Mesenteric fat pad (tissue), 1 donor: ENCODE results near the gene TLCD1. TPM values are rescaled to one million over a fixed set of nuclear protein-coding genes. Genes with fewer than 3 reads are reported as not detected.
"Not testable (repeated sequence)": the region's sequence is repeated elsewhere in the genome, so short reads cannot be mapped to it uniquely, and the experiment has no call there.

ENCODE experiments used
- DNase-seq: peaks from one replicate; pipeline ENCODE4 v3.0.0-alpha.2; 2020; ENCODE audit warnings: low spot score
- total RNA-seq: library from RNA; stranded (reverse); fragmentation: NEBNext Ultra II Directional; extraction: Animal tissue kit (Norgen Biotek cat#: 25700); gene quantifications from one replicate; pipeline ENCODE4 v1.2.1, GENCODE V29; 2021
- donor health status: DM: yes; HTN: yes; CAD: no.

Gene TLCD1
- total RNA-seq, 1 donor from 2014 or later, result 3.4 TPM

DNA sequence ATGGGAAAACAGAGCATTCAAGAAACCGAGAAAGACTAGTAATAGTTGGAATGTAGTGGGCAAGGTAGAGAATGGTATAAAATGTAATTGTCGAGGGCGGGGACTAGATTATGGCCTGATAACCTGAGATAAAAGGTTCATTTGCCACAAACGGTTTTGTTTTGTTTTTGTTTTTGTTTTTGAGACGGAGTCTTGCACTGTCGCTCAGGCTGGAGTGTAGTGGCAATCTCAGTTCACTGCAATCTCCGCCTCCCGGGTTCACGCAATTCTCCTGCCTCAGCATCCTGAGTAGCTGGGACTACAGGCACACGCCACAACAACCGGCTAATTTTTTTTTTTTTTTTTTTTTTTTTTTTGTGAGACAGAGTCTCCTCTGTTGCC lies 3.9 kb upstream of the TLCD1 start:
- no peak for DNase-seq

DNA sequence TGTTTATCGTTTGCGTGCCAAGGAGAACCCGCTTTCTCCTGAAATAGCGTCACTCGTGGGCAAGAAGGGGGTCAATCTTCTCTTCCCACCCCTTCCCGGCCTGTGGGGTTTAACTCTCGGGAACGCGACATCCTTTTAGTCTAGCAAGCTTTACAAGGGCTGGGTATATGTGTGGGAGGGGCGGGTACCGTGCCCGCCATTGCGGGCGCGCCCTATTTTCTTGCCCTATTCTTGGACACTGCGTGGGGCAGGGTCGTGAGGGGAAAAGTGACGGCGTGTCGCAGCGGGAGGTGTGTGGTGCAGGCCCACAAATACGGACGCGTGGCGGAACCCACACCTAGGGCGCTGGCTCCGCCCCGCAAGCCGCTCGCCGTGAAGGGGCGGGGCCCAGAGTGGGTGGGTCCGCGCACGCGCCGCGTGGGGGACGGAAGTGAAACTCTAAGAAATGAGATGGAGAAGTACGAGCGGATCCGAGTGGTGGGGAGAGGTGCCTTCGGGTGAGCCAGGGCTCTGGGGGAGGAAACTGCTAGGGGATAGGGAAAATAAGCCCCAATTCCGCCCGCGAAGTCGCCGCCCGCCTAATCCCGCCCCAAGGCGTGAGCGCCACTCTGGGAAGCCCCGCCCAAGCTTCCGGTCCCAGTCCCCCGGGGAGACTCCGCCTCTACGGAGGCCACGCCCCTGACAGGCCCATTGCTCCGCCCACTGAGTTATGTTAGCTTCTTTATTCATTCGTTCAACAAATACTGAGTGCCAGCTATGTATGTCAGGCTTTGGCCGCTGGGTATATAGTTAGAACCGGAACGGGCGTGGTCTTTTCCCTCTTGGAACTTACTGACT lies 2.5 kb upstream of the TLCD1 start, which contains the start of gene NEK8:
TSS of gene NEK8 (plus strand) at position 425 of the 837 bp plus-strand sequence. CDS start at position 451, 26 bp downstream.
- DNase-seq, result peak; percentile 97

GRCh38 chr17:28726627-28727491 lies 826 bp upstream of the TLCD1 start:
- peak; percentile 98 for DNase-seq

DNA sequence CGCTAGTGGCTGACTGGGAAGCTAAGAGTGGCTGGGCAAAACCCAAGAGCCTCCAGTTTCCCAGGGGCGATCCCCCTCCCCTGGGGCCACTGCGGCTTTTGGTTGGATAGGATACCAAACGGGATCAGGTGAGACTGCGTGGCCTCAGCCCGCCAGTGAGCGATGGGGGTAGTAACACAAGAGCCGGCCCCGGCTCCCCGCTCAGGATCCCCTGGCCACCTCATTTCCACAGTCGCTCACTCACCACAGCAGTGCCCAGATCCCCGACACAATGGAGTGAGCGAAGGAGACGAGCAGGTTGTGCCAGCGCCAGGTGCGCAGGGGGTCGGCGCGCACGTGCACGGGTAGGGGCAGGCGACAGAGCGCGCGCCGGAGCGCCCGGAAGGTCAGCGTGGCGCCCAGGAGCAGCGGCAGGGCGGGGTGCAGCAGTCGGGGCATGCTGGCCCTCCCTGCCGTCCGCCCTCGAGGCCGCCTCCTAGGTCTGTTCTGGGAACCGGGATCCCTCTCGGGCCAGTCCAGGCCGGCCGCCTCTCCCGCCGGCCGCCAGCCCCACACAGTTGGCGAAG lies 290 bp downstream of the TLCD1 start:
- DNase-seq, result no peak

DNA sequence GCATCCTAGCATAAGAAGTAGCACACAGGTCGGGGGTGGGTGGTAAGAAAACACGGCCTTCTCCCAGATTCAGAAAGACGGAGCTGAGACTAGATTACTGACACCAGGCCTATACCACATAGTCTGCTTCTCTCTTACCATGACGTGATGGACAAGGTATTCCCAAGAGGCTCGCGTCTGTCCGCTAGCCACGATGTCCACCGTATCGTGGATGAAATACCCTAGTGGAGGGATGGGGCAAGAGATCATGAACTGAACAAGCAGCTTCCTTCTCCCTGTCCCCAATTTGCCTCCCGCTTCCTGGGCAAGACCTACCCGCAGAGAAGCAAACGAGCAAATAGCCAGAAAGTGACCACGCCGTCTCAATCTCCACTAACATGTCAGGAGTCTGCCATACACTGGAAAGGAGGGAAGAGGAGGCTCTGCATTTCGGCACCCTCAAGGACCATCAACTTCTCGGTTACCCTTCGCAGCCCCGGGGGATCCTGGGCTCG lies 820 bp downstream of the TLCD1 start:
- DNase-seq, result no peak

GRCh38 chr17:28724500-28725165 lies 1.4 kb downstream of the TLCD1 start:
- DNase-seq, result no peak

DNA sequence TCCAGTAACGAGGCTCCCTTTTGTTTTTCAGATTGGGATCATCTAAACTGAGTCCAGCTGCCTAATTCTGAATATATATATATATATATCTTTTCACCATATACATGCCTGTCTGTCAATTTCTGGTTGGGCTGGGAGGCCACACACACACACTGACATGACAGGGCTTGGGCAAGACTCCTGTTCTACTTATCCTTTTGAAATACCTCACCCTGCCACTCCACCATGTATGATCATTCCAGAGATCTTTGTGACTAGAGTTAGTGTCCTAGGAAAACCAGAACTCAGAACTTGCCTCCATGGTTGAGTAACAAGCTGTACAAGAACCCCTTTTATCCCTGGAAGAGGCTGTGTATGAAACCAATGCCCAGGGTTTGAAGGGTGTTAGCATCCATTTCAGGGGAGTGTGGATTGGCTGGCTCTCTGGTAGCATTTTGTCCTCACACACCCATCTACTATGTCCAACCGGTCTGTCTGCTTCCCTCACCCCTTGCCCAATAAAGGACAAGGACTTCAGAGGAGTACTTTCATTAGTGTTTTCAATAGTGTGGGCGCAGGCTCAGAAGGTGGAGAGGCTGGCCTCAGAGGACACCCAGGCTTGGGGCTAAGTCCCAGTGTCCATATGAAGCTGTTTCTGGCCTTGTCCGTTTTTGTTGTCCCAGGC lies 2.1 kb downstream of the TLCD1 start:
- DNase-seq, result not testable (repeated sequence)

DNA sequence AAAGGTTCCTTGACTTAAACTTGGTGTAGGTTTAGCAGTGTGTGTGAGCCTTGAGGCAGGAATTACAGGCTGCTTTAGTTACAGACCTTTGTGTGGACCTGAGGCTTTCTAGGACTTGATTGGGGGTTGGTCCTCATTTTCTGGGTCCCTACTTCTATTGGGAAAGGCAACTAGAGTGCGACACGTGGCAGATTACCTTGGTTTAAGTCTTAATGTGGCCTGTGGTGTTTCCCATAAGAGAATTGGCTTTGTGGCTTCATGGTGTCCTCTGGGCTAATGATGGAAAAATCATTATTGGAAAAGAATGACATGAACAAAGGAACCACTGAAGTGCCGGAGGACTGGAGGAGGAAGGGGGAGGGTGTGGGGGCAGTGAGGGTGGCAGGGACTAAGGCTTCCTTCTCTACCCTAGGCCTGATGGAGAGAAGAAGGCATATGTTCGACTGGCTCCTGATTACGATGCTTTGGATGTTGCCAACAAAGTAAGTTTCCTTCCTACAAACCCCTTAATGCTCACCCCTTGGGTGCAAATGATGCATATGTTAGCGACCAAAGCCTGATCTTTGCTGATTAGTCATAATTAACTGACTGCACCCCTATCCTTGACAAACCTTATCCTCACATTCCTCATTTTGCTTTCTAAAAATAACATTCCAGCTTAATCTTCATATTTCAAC lies 2.7 kb downstream of the TLCD1 start:
- no peak for DNase-seq

DNA sequence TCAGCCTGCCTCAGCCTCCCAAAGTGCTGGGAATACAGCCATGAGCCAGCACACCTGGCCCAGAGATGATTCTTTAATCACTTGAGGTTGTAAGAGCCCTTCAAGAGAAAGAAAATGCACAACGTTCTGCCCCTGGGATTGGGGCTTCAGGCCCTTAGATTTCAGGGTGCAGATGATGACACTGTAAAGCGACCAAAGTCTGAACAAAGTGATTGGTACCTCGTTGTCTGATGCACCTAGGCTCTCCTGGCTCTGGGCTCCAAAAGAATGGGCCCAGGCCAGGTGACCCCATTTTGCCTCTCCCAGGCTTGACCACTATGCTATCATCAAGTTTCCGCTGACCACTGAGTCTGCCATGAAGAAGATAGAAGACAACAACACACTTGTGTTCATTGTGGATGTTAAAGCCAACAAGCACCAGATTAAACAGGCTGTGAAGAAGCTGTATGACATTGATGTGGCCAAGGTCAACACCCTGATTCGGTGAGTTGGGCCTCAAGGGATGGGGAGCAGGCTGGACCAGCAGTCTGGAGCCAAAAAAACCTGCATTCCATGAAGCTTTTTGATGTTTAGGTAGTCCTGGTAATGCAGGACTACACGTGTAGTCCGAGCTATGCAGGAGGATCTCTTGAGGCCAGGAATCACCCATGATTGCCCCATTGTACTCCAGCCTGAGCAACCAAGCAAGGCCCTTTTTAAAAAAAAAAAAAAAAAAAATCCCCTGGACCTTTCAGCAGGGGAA lies 3.4 kb downstream of the TLCD1 start:
- DNase-seq, result no peak

- not testable (repeated sequence) for DNase-seq
These were observed 5.1 kb downstream of the TLCD1 start for GRCh38 chr17:28720997-28721329.

DNA sequence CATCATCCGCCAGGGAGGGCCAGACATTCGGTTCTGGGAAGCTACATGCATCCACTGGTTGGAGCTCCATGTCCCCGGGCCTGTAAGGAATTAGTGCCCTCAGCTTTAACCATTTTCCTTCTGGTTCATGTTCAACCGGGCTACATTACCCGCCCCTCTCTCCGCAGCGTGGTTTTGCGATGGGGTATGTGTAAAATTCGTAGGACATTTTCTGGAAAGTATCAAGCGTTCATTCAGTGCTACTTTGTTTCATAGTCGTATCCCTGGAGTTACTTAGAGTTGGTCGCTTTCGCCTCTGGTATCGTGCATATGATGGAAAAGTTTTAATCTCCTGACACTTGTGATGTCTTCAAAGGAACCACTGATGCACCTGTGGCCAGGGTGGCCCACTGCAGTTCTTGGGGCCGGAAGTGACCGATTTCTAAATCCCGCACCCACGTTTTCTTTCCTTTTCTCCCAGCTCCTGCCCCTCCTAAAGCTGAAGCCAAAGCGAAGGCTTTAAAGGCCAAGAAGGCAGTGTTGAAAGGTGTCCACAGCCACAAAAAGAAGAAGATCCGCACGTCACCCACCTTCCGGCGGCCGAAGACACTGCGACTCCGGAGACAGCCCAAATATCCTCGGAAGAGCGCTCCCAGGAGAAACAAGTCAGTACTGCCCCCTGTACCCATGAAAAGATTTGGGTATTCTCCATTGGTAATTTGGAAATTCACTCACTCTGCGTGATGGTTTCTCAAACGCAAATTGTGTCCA lies 5.6 kb downstream of the TLCD1 start:
- DNase-seq, result no peak

- no peak for DNase-seq
These were observed 7.0 kb downstream of the TLCD1 start for GRCh38 chr17:28719021-28719433.

- DNase-seq, result no peak
These were observed 7.6 kb downstream of the TLCD1 start for GRCh38 chr17:28718333-28719020.

DNA sequence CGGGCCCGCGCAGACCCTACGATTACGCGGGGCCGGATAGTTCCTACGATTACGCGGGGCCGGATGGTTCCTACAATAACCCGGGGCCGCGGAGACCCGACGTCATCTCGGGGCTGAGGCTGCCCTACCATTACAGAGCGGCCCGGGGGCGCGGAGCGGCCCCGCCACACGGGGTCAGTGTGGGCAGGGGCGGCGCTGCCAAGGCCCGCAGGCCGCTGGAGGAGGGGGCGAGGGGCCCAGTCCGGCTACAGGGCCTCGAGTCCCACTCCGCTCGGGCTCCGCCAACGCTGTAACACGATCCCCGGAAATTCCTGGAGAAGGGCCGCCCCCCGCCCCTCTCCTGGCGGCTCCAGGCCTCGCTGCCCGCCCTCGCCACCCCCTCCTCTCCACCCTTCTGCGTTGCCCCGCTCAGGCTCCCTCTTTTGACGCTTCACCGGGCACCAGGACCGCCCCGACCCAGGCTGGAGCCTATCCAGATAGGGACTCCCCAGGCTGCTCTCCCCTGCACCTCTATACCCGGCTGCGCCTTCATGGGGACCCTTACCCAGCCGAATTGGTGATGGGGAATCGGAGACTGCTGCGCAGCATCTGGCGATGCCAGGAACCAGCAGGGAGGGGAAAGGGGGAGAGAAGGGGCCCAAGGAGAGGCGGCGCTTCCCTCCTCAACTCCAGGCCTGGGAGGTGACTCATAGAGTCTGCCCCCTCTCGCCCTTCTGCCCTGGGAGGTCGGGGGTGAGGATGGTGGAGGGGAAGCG lies 8.3 kb downstream of the TLCD1 start, which contains the start of gene RAB34:
TSS of gene RAB34 (minus strand) at position 291 of the 755 bp plus-strand sequence. CDS start 602 bp downstream, outside the sequence.
- DNase-seq, result no peak

DNA sequence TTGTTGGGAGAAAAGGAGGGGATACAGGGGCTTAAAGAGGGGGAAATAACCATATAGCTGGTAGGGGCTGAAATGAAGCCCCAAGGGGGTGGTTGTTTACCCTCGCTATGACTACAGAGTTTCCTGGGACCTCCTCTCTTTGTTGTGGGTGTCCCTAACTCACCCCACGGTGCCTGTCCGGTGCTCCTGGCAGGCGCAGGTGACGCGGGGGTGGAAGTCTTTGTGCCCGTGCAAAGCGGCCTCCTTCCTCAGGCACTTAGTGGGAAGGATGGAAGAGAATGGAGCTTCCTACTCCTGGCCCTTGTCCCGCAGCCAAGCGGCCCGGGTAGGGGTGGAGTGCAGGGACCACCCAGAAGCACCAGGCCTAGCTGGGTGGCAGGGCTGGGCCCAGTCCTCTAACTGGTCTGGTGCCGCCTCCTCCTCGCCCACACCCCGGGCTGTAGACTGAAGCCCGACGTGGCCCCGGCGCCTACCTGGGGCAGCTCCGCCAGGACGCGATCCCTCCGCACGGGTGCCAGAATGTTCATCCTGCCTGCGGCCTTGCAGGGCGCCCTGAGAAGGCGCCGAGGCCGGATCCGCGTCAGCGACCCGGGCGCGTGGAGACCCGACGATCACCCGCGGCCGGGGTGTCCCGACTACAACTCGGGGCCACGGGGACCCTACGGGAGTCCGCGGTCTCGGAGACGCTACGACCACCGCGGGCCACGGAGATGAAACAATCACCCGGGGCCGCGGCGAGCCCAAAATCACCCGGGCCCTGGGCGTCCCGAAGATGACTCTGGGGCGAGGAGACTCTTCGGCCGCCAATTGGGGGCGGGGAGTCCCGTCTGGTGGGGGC lies 9.1 kb downstream of the TLCD1 start:
- no peak for DNase-seq

GRCh38 chr17:28715217-28715616 lies 10.8 kb downstream of the TLCD1 start:
- DNase-seq, result no peak
